Measurements from ENCODE around the gene MET.

DNA sequence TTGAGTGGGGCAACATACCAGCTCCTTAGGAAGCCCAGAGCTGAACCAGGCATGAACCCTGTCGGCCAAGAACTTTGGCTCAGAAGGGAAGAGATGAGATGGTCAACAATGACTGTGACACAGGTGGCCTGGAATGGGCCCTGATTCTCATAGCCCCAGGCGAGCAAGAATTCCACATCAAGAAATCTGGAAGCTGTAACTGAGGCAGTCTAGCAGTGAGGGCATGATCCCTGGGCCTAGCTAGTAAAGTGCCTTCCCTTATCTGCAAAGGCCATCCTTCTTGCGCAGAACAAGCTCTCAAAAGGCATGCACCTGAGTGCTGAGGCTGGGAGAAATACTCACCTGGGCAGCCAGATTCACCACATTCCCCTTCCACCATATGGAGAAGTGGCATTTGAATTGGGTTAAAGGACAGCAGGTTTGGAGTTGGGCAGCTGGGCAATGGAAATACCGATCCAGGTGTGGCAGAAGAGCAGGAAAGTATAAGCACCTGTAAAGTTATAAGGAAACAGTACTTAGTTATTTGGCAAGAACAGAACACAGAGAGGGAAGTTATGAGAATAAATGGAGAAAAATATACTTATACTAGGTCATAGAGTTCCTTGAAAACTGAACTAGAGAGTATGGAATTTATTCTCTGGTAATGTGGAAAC, 111.8 kb downstream of the MET start:
- TF ChIP-seq RNF2 (IDR thresholded peaks at IDR 0.05; ENCODE audit: borderline replicate concordance, low read depth): no peak
- no peak for TF ChIP-seq CHD2 (IDR thresholded peaks at IDR 0.05; ENCODE audit: low read length, partially characterized antibody)
- TF ChIP-seq EP300 (IDR thresholded peaks at IDR 0.05): no peak

Data from A549 (cell line).